NB4 (cell line): ENCODE data around the gene RCOR1.
"Not testable (repeated sequence)": the region's sequence is repeated elsewhere in the genome, so short reads cannot be mapped to it uniquely, and the experiment has no call there.

Experiments
- DNase-seq: peaks from one replicate; pipeline ENCODE4 v3.0.0; 2010; ENCODE audit warnings: low read depth
- H3K4me3 ChIP-seq: one replicate; pipeline ENCODE4 v1.5.1; 2011; ENCODE audit warnings: mild to moderate bottlenecking, low read depth, low read length, moderate library complexity
- CTCF ChIP-seq: IDR thresholded peaks from one replicate; pipeline ENCODE4 v1.5.1; 2012; ENCODE audit warnings: low read depth, low read length
- MAX ChIP-seq: IDR thresholded peaks from 2 replicates; pipeline ENCODE4 v1.6.1; 2011; ENCODE audit warnings: low read depth, low read length
- MYC ChIP-seq: IDR thresholded peaks from 2 replicates; pipeline ENCODE4 v1.6.1; 2011; ENCODE audit warnings: low read depth, low read length
- POLR2A ChIP-seq: IDR thresholded peaks from 2 replicates; pipeline ENCODE4 v1.6.1; 2011; ENCODE audit warnings: mild to moderate bottlenecking; ENCODE audit not compliant: insufficient read length; ENCODE audit errors: extremely low read depth

RCOR1 gene

DNA sequence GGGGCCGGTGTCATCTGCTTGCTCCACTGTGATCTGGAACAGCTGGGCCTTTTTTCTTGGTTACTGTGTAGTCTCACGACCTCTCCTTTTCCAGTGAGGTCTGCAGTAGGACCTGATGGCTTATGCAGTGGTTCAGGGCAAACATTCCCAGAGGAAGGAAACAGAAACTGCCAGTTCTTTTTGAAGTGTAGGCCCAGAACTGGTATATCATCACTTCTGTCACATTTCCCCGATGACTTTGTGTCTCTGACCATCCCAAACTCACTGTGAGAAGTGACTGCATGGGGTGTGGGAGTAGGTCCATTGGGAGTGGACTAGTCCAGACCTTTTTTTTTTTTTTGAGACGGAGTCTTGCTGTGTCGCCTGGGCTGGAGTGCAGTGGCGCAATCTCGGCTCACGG is 38.4 kb downstream of the RCOR1 start:
- H3K4me3 ChIP-seq: no peak overlapping the region
- TF ChIP-seq CTCF (no peak), POLR2A (no peak), MYC (no peak), MAX (no peak)
- DNase-seq: no peak

DNA sequence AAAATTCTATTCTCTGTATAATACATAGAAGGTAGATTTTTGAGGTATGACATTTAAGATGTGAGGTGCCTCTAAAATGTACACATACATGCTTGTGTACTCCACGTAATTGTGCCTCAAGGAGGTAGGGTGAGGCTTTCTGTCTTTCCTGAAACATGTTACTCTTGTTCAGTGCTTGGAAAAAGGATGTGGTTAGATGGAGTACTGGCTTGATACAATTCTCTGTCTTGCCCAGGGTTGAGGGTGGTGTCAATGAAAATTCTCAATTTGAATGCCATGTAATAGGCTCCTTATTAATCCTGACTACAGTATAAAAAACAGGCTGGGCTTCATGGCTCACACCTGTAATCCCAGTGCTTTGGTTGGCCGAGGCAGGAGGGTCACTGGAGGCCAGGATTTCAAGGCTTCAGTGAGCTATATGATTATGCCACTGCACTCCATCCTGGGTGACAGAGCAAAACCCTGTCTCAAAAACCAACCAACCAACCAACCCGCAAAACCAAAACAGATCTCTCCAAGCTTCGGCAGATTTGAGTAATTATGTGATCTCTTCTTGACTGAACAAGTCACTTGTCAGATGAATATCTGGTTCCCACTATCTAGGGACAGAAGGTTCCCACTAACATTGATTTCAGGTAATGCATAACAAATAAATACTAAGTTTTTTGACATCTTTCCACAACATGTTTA is 41.6 kb downstream of the RCOR1 start:
- TF ChIP-seq POLR2A (no peak), MAX (no peak), CTCF (no peak), MYC (no peak)
- no peak overlapping the region for H3K4me3 ChIP-seq
- no peak for DNase-seq

GRCh38 chr14:102639611-102640010 is 47.2 kb downstream of the RCOR1 start:
- not testable (repeated sequence) for H3K4me3 ChIP-seq, DNase-seq

DNA sequence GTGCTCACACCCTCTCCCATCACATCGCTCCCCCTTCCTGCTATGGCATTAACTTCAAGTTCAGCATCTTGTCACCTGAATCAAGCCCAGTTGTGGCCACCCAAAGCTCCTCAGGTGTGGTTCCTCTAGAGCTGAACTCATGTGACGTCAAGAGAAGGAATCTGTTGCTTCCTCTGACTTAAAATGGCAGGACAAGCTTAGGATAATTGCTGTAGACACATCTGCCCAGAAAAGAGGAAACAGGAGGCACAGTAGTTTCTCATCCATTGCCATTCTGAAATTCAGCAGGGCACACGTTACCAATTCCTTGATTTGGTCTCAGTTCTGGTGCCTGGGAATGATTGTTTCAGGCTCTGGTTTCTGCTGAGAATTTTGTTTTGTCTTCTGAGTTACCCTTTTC is 52.1 kb downstream of the RCOR1 start:
- peak; percentile 39 for DNase-seq
- H3K4me3 ChIP-seq: no peak overlapping the region
- no peak for TF ChIP-seq MAX
- TF ChIP-seq POLR2A: no peak
- no peak for TF ChIP-seq MYC

GRCh38 chr14:102645746-102646440 is 53.4 kb downstream of the RCOR1 start:
- TF ChIP-seq CTCF (no peak), MAX (peak; percentile 38; the same call in 1 of the 2 replicates), POLR2A (no peak), MYC (0 out of 2 replicates have a peak, but pooled peaks have one; percentile 35)
- H3K4me3 ChIP-seq: no peak overlapping the region
- peak; percentile 61 for DNase-seq

- H3K4me3 ChIP-seq: no peak overlapping the region
- DNase-seq: no peak
- TF ChIP-seq MAX (no peak), POLR2A (no peak), CTCF (no peak), MYC (no peak)
These were observed 54.2 kb downstream of the RCOR1 start for GRCh38 chr14:102646615-102647014.
